Measurements from ENCODE around the gene RET. TPM values are rescaled to one million over a fixed set of nuclear protein-coding genes. Genes with fewer than 3 reads are reported as not detected.

The RET gene
- polyA plus RNA-seq, 1 donor = 3.4 TPM

DNA sequence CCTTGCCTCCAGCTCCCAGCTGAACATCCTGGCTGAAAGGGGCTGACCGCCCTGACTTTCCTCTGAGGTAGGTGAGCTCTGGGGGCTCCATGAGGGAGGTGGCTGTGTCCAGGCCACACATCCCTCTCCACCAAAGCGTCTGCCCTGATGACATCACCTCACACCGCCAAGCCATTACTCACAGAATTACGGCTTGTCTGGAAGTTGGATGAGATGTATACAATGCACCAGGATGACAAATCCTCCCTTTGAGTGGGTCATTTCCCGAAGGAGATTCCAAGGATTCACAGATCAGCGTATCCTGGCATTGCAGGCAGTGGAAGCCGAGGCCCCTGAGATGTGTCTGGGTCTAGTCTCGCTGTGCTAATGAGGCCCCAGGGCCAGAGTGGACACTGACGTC is 15.1 kb upstream of the RET start:
- no peak for DNase-seq (ENCODE audit: low read depth)

GRCh38 chr10:43062402-43063160 is 14.3 kb upstream of the RET start:
- DNase-seq (ENCODE audit: low read depth) = no peak

DNA sequence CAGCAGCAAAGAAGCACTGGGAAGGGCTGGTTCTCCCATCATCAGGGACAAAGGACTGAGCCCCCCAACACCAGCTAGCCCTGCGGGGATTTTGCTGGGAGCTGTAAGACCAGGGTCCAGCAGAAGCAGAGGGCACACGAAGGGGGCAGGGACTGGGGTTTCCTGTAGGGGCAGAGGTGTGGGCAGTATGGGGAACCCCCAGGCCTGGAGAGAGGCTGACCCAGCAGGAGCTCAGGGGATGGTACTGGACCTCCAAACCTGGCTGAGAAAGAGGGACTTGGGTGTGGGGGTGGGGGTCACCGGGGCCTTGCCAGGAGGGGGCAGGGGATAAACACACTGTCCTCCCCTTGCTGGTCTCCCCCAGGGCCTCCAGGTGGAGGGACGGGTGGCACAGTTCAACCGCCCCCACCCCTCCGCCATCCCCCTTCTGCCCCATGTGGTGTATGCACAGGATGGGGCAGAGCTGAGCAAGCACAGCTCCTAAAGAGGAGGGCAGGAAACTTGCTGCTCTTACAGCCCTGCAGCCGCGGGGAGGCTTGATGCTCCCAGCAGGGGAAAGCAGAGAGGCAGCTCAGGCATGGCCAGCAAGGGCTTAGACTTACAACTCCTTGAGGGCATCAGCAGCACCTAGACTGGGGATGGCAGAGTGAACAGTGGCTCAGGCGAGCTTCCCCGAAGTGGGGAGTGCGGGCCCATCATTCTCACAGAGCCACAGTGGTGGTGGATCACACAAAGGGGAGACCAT is 12.4 kb upstream of the RET start:
- DNase-seq (ENCODE audit: low read depth) = no peak

DNA sequence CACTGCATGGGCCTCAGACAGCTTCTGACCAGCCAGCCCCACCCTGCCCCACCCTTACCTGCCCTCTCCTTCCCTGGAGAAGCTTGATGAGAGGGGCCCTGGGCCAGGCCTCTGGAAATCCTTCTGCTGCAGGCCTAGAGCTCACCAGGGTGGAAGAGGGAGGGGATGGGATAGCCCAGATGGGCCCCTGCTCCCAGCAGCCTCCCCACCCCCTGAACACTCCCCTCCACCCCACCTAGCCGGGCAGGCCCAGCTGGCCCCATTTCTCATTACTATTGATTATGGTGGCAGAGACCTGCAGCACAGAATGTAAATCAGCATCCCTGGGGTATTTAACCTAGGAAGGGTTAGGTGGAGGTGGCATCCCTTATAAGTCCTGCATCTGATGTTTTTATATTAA is 11.6 kb upstream of the RET start:
- DNase-seq (ENCODE audit: low read depth) = no peak

DNA sequence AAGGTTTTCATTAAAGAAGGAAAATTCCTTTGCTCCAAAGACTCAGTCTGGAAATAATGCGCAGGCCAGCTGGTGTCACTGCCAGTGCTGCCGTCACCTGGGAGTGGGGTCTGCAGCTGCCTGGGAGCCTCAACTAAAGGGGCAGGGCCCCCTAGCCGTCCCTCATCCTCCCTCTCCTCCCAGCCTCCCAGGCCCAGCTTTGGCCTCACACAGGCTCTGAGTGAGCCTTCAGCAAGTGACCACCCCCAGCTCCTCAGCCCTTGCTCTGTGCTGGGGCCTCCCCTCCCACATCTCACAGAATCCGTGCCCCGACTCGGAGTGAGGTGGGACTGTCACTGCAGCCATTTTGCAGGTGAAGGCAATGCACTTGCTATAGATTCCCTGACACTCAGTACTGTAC is 11.1 kb upstream of the RET start:
- DNase-seq (ENCODE audit: low read depth) = no peak

DNA sequence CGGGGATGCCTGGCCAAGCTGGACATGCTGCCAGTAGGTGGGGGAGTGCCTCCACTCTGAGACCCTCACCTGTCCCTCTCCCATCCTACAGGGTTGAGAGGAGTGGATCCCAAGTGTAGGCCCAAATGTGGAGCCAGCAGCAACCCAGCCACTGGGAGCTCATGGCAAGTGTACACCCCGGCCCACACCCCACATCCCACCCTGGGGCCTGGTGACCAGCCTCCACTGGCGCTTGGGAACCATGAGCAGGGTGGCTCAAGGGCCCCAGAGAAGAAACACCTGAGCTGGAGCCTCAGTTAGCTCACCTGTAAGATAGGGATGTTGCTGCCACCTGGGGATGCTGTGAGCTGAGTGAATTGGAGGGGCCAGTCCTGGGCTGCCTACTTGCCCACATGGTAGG is 10.4 kb upstream of the RET start:
- no peak for DNase-seq (ENCODE audit: low read depth)

- no peak for DNase-seq (ENCODE audit: low read depth)
Measured at GRCh38 chr10:43067391-43068135, 9.3 kb upstream of the RET start.

DNA sequence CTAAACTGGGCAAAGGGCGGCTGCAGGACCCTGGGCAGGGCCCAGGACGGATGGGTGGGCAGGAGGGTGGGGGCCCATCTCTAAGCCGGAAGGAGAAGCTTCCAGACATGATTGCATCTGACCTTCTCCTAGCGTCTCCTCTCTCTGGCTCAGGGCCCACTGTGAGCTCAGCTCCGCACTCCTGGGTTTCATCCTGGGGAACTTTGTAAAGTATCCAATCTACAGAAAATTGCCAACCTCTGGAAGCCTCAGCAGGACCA is 8.8 kb upstream of the RET start:
- DNase-seq (ENCODE audit: low read depth) = no peak

- DNase-seq (ENCODE audit: low read depth) = no peak
Measured at GRCh38 chr10:43068471-43069210, 8.2 kb upstream of the RET start.

GRCh38 chr10:43069211-43069515 is 7.7 kb upstream of the RET start:
- DNase-seq (ENCODE audit: low read depth) = no peak

GRCh38 chr10:43069579-43069978 is 7.3 kb upstream of the RET start:
- DNase-seq (ENCODE audit: low read depth) = no peak

- no peak for DNase-seq (ENCODE audit: low read depth)
Measured at GRCh38 chr10:43070121-43071085, 6.5 kb upstream of the RET start.

DNA sequence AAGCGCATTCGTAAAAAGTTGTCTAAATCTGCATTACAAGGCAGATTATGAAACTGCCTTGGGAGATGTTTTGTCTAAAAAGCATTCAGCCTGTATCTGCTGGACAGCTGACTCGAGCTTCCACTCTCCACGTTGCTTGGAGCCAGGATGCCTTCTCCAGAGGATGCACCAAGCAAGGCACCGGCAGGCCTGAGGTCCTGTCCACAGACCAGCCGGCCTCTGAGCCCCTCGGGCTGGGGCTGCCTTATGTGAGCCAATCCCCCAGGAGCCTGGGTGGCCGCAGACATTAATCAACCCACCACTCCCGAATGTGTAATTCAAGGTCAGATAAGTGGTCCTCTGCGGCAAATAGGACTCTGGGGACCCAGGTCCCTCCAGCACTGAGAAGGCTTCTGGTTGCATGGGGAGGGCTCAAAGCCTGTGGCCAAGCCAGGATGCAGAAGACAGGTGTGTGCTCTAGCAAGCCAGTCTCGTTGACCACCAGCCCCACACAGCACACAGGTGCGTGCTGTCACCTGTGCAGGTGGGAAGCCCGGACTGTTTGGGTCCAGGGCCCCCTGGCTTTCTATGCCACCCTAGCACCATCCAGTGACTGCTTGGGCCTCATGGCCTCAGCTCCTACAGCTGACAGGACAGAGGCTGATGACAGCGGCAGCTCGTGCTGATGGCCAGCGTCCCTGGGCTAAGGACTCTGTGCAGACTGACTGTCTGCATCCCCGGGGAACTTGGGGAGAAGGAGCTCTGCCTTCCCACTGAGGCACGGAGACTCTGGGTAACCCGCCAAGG is 4.8 kb upstream of the RET start:
- DNase-seq (ENCODE audit: low read depth) = no peak

- no peak for DNase-seq (ENCODE audit: low read depth)
Measured at GRCh38 chr10:43073191-43073590, 3.7 kb upstream of the RET start.

DNA sequence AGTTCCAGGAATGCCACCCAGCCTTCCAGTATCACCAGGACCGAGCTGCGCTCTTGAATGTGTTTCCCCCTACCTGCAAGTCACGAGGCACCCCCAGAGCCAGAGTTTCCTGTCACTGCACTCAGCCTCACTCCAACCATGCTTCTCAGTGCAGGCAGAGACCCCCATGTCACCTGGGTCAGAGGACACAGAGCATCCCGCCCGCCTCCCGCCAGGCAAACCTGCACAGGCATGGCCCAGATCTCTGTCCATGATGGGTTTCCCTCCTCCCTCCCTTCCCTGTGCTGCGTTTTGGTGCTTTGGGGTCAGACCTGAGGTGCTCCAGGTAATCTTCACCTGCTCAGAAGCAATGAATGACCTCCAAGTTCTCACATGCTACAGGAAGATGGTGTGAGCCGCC is 3.1 kb upstream of the RET start:
- no peak for DNase-seq (ENCODE audit: low read depth)

GRCh38 chr10:43074409-43074808 is 2.5 kb upstream of the RET start:
- no peak for DNase-seq (ENCODE audit: low read depth)

- no peak for DNase-seq (ENCODE audit: low read depth)
Measured at GRCh38 chr10:43074827-43075611, 1.9 kb upstream of the RET start.

DNA sequence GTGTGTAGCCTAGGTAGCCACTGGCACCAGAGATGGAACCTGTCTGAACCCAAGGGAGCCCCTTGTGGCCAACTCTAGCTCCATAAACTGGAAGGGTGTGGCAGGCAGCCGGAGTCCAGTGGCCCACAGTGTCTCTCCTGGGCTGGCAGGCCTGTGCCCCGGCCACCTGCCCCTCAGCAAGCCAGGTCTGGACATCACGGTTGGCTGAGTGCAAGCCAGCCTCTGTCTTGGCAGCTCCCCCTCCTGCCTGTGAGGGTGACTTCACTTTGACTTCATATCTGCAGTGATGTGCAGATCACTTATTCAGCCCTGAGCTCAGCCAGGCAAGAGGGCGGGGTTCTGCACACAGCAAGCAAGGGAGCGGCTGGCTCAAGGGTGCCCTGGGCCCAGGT is 1.3 kb upstream of the RET start:
- DNase-seq (ENCODE audit: low read depth) = no peak

DNA sequence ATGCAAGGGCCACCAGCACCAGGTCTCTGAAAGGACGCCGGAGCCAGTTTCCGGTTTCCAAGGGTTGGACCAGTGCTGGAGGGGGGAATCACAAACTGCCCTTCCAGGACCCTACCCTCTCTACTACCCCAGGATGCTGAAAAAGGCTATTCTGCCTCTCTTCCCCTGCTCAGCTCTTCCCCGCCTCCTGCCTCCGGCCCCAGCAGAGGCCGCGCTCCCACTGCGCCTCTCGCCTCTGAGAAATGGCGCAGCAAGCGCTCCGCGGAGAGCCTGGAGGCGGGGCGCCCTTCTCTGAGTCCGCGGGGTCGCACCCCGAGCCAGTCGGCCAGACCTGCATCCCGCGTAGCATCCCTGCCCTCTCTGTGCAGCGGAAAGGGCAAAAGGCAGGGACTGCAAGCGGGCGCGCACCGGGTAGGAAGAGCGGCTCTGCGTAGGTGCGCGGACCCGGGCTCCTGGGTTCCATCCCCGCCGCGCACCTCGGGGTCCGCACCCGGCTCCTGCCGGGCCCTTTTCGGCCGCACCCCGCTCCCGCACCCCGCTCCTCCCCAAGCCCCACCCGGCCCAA is 476 bp upstream of the RET start:
- no peak for DNase-seq (ENCODE audit: low read depth)
